Measurements from ENCODE around the gene CAMK1D. TPM values are rescaled to one million over a fixed set of nuclear protein-coding genes. Genes with fewer than 3 reads are reported as not detected.

The CAMK1D gene
- total RNA-seq, 2 donors from 2014 or later: 4.5 to 7.8 TPM

- Mint-ChIP-seq H3K9me3 (no peaks in the 10 kb centered on the region), H3K27ac (no peak overlapping the region), H3K4me3 (no peak overlapping the region), H3K4me1 (peaks cover 15% of the 10 kb centered on the region), H3K27me3 (ENCODE audit: insufficient read depth) (peaks cover 46% of the 10 kb centered on the region), H3K36me3 (ENCODE audit: low read depth) (no peaks in the 10 kb centered on the region)
- no peak for DNase-seq
- peaks cover 2% of the 10 kb centered on the region for H3K4me1 ChIP-seq (ENCODE audit: control insufficient read depth, insufficient read depth, low read length)
- no peak for TF ChIP-seq CTCF (conservative IDR thresholded peaks at IDR 0.05)
- no peak overlapping the region for H3K27ac ChIP-seq (ENCODE audit: low read depth, low read length)
- H3K27me3 ChIP-seq (ENCODE audit: control insufficient read depth, insufficient read depth, low read length, poor library complexity, severe bottlenecking): peaks cover 38% of the 10 kb centered on the region
- 92 to 93% methylated on average over 9 to 10 of the region's 10 CpGs for WGBS, 2 experiments (ENCODE audit: insufficient coverage in 1 of 2, insufficient read length in 1 of 2)
- no peaks in the 10 kb centered on the region for H3K36me3 ChIP-seq (ENCODE audit: control insufficient read depth, insufficient read depth, low read length)
- H3K9ac ChIP-seq (ENCODE audit: extremely low read depth, low read length, poor library complexity, severe bottlenecking): no peak overlapping the region
- H3K9me3 ChIP-seq (ENCODE audit: control insufficient read depth, low read length): no peaks in the 10 kb centered on the region
- H3K4me3 ChIP-seq (ENCODE audit: low read length): no peak overlapping the region
Observed at GRCh38 chr10:12346707-12347106, 2.6 kb upstream of the CAMK1D start.

- no peaks in the 10 kb centered on the region for H3K36me3 Mint-ChIP-seq (ENCODE audit: low read depth)
- Histone ChIP-seq H3K9ac (ENCODE audit: extremely low read depth, low read length, poor library complexity, severe bottlenecking) (no peak overlapping the region), H3K9me3 (ENCODE audit: control insufficient read depth, low read length) (no peaks in the 10 kb centered on the region), H3K27me3 (ENCODE audit: control insufficient read depth, insufficient read depth, low read length, poor library complexity, severe bottlenecking) (peaks cover 38% of the 10 kb centered on the region), H3K4me1 (ENCODE audit: control insufficient read depth, insufficient read depth, low read length) (peaks cover 2% of the 10 kb centered on the region), H3K4me3 (ENCODE audit: low read length) (no peak overlapping the region), H3K36me3 (ENCODE audit: control insufficient read depth, insufficient read depth, low read length) (no peaks in the 10 kb centered on the region), H3K27ac (ENCODE audit: low read depth, low read length) (no peak overlapping the region)
- WGBS, 2 experiments (ENCODE audit: insufficient coverage in 1 of 2, insufficient read length in 1 of 2): 33 to 55% methylated on average over 8 to 24 of the region's 24 CpGs
- peaks cover 18% of the 10 kb centered on the region for H3K4me1 Mint-ChIP-seq
- H3K27me3 Mint-ChIP-seq (ENCODE audit: insufficient read depth): peaks cover 53% of the 10 kb centered on the region
- no peak for DNase-seq
- H3K27ac Mint-ChIP-seq: no peak overlapping the region
- no peak for TF ChIP-seq CTCF (conservative IDR thresholded peaks at IDR 0.05)
- H3K9me3 Mint-ChIP-seq: no peaks in the 10 kb centered on the region
- H3K4me3 Mint-ChIP-seq: peak overlapping the region; percentile 87
Observed at GRCh38 chr10:12348294-12348869, 965 bp upstream of the CAMK1D start.

GRCh38 chr10:12349629-12350166 lies 351 bp downstream of the CAMK1D start:
- Mint-ChIP-seq H3K4me1 (peaks cover 22% of the 10 kb centered on the region), H3K4me3 (peak overlapping the region; percentile 87), H3K27ac (no peak overlapping the region), H3K27me3 (ENCODE audit: insufficient read depth) (peaks cover 60% of the 10 kb centered on the region), H3K9me3 (no peaks in the 10 kb centered on the region), H3K36me3 (ENCODE audit: low read depth) (no peaks in the 10 kb centered on the region)
- no peaks in the 10 kb centered on the region for H3K36me3 ChIP-seq (ENCODE audit: control insufficient read depth, insufficient read depth, low read length)
- peak overlapping the region; percentile 47 for H3K9ac ChIP-seq (ENCODE audit: extremely low read depth, low read length, poor library complexity, severe bottlenecking)
- no peak for TF ChIP-seq CTCF (conservative IDR thresholded peaks at IDR 0.05)
- 0% methylated on average over 22 to 73 of the region's 73 CpGs for WGBS, 2 experiments (ENCODE audit: insufficient coverage in 1 of 2, insufficient read length in 1 of 2)
- DNase-seq: no peak
- H3K9me3 ChIP-seq (ENCODE audit: control insufficient read depth, low read length): no peaks in the 10 kb centered on the region
- peaks cover 2% of the 10 kb centered on the region for H3K4me1 ChIP-seq (ENCODE audit: control insufficient read depth, insufficient read depth, low read length)
- peak overlapping the region; percentile 88 for H3K4me3 ChIP-seq (ENCODE audit: low read length)
- no peak overlapping the region for H3K27ac ChIP-seq (ENCODE audit: low read depth, low read length)
- H3K27me3 ChIP-seq (ENCODE audit: control insufficient read depth, insufficient read depth, low read length, poor library complexity, severe bottlenecking): peaks cover 38% of the 10 kb centered on the region

All from endodermal cell (in vitro differentiated cells).